ACHN (cell line): Measurements from ENCODE around the gene CHAT.

ENCODE experiments used
- DNase-seq: peaks from one replicate; pipeline ENCODE4 v3.0.0-alpha.2; 2015
- in situ Hi-C: cut with HindIII; loops from 2 replicates; pipeline ENCODE4 v1.10.0; 2017; ENCODE audit warnings: low sequenced_read_pairs, low pct_ligation_motif_present, low pct_unique_long_range_greater_than_20kb

The CHAT gene

DNA sequence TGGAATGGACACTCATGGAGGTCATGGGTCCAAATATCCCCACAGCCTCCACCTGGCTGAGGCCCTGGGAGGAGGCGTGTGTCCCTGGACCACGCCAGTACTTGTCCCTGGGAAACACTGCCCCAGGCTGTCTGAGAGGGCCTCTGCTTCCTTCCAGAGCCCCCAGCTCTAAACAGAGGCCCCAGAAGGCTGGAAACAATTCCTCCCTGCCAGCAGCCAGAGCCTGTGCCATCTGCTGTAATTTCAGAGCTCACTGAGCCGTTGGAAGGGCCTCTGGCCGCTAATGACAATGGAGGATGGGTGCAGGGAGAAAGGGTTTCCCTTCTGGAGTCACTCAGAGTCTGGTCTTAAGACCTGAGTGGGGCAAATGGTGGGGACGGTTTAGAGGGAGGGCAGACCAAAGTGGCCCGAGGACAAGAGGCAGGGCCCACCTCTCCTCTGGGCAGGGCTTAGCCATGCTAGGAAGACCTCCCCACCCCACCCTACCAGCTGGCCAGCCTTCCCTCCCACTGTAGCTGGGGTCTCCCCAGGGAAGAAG, 7.1 kb downstream of the CHAT start:
- in situ Hi-C loops = no loop called here

GRCh38 chr10:49621561-49621960, 7.7 kb downstream of the CHAT start:
- in situ Hi-C loops = no loop called here
- DNase-seq = no peak

More for the DNA sequence above, 7.1 kb downstream of the CHAT start:
- DNase-seq = no peak

- in situ Hi-C loops = no loop called here
- DNase-seq = no peak
Measured at GRCh38 chr10:49622426-49623425, 8.9 kb downstream of the CHAT start.

DNA sequence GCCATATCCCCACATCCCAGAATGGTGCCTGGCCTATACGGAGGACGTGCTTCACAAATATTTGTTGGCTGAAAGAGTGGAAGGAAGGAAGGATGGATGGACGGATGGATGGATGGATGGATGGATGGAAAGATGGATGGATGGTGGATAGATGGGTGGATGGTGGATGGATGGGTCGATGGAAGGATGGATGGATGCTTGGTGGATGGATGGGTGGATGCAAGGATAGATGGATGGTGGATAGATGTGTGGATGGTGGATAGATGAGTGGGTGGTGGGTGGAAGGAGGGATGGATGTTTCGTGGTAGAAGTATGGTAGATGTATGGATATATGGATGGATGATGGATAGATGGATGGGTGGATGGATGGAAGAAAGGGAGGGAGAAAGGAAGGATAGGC, 10.8 kb downstream of the CHAT start:
- in situ Hi-C loops = no loop called here

DNA sequence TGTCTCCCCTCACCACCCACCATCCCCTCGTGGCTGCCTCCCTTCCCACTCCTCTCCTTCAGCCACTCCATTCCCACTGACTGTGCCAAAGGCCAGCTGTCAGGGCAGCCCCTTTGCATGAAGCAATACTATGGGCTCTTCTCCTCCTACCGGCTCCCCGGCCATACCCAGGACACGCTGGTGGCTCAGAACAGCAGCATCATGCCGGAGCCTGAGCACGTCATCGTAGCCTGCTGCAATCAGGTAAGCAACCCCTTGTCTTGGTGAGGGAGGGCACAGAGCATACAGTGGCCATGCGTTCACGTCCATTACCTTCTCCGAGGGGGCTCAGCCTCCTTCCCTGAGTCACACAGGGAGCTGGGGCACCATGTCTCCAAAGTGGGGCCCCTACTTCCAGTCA, 11.6 kb downstream of the CHAT start:
- no peak for DNase-seq
- in situ Hi-C loops = no loop called here

More for the DNA sequence above, 10.8 kb downstream of the CHAT start:
- DNase-seq = no peak

- in situ Hi-C loops = no loop called here
- DNase-seq = no peak
Measured at GRCh38 chr10:49627038-49627437, 13.2 kb downstream of the CHAT start.

DNA sequence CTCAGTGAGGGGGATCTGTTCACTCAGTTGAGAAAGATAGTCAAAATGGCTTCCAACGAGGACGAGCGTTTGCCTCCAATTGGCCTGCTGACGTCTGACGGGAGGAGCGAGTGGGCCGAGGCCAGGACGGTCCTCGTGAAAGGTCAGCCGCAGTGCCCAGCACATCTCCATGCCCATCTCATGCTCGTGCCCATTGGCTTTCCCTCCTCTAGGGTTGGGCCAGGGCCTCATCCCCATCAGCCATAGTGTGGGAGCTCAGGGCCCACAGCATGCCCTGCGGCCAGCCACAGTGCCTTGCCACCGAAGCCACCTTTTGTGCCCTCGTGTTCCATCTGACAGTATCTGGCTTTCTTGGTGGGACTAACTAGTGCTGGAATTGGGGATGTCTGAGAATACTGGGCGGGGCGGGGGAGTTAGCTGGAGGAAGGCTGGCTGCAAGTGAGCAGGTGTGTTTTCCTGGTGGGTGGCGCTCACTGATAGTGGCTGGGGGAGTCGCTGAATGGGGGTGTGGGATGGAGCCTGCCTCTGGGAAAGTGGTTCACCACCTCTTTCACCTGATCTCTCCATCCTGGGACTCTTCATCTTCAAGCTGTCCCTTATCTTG, 13.9 kb downstream of the CHAT start:
- DNase-seq = no peak
- in situ Hi-C loops = no loop called here

- in situ Hi-C loops = no loop called here
- no peak for DNase-seq
Measured at GRCh38 chr10:49628599-49628998, 14.8 kb downstream of the CHAT start.

GRCh38 chr10:49629431-49629881, 15.6 kb downstream of the CHAT start:
- in situ Hi-C loops = no loop called here
- no peak for DNase-seq

DNA sequence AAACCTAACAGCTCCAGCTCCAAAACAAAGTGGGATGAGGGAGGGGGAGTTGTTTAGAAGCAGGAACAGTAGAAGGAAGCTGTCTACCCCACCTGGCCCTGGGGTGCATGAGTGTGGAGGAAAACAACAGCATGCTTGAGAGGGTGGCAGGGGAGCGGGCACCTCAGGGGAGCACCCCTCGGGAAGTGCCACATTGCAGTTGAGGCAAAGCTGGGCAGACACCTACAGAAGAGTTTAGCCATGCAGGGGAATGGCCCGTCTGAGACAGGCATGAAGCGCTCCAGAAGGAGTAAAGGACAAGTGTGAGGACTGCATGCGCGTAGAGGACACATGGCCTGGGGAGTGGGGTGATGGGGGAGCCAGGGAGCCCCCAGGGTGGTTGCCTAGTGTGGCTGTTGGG, 18.1 kb downstream of the CHAT start:
- in situ Hi-C loops = no loop called here
- no peak for DNase-seq

- in situ Hi-C loops = no loop called here
- DNase-seq = no peak
Measured at GRCh38 chr10:49632406-49633317, 18.8 kb downstream of the CHAT start.

DNA sequence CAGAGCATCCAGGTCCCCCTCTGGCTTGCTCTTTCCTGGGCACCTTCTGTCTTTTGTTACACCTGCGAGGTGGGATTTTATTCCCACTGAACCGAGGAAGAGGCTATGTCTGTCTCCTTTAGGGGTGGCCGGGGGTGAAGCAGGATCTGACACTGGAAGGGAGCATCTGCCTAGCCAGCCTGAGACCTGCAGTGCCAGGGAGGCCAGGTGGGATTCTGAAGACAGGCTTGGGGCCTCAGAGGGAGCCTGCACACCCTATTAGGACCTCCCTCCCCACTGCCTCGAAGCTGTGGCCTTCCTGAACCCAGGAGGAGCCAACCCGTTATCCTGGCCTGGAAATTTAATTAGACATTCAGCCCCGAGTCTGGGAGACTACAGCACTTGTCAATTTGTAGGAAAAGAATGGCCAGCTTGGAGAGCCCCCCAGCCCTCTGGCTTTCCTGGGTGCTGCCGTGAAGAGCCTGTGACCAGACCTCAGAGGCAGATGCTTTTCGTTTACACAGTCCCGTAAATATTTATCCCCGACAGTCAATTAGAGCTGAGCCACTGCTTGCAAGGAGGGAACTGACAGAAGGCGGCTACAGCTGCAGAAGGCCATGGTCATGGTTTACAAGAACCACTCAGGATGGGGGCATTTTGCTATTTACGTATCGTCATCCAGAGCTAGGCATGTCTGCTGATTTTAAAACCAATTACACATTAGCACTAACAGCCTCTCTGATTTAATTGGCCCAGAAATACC, 19.7 kb downstream of the CHAT start:
- in situ Hi-C loops = no loop called here
- DNase-seq = no peak

- in situ Hi-C loops = no loop called here
- no peak for DNase-seq
Measured at GRCh38 chr10:49634069-49634660, 20.3 kb downstream of the CHAT start.

GRCh38 chr10:49642311-49642710, 28.5 kb downstream of the CHAT start:
- in situ Hi-C loops = no loop called here
- no peak for DNase-seq

DNA sequence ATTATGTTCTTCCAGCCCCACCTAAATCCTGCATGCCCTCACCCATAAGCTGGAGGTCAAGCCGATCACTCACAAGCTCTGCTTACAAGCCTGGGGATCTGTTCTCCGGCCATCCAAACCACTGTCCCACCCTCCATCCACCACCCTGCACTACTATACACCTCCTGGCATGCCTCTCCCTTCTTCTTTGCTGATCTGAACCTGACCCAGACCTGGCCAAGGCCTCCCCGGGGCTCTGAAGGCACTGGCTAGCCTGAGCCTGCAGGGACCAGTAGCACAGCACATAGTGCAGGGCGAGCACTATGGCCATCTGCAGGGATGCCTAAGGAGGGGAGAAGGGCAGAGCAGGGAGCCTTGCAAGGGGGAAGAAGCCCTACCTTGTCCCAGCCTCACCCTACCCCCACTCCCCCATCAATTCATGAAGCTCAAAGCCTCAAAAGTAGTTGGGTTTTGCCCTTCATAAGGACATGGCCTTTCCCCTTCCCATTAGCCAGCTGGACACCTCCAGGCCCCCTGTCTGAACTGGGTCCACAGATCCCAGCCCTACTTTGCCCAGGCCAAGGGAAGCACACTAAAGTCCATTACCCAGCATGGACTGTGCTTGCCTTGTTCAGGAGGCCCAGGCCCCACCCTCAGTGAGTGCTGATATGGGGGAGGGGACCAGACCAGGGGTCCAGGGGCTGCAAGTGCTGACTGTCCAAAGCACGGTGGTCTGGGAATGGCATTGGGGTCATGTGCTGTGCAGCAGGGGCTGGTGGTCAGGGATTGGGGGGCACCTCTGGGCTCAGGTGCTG, 29.6 kb downstream of the CHAT start:
- DNase-seq = no peak
- in situ Hi-C loops = no loop called here

DNA sequence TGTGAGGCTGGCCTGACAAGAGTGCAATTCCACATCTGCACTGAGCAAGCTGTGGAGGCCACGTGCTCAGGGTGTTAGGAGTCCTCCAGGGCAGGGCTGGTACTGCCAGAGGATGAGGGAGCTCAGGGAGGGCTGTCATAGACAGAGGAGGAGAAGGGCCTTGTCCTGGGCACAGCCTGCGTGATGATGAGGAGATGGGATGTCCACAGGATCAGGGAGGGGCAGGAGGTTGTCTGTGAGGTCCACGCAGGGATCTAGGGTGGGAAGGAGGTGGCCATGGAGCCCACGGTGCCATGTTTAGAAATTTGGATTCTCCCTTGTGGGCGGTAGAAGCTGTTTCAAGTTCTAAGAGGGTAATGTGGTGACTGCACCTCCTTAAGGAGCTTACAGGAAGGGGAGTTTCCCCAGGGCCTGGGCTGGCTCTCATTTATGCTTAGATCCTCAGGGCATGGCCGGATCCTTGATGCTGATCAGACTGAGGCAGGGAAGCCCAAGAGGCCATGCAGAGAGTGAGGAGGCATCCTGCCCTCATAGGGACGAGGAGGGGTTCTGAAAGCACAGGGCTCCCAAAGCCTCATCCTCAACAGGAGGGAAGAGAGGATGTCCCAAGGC, 30.3 kb downstream of the CHAT start:
- no peak for DNase-seq
- in situ Hi-C loops = no loop called here
